H9 (cell line): ENCODE data around the gene KLF14. TPM values are rescaled to one million over a fixed set of nuclear protein-coding genes. Genes with fewer than 3 reads are reported as not detected.

Experiments used
- DNase-seq: peaks from one replicate; pipeline ENCODE4 v3.0.0-alpha.2; 2017
- H2AFZ ChIP-seq: one replicate; pipeline ENCODE4 v1.6.1; 2013; ENCODE audit warnings: mild to moderate bottlenecking, low read length, control low read depth, moderate library complexity
- H2AK5ac ChIP-seq: 2 replicates; pipeline ENCODE4 v1.6.1; 2013; ENCODE audit warnings: low read length, control low read depth, mixed read lengths; ENCODE audit not compliant: insufficient read length
- H2BK120ac ChIP-seq: one replicate; pipeline ENCODE4 v1.6.1; 2013; ENCODE audit warnings: low read depth, mild to moderate bottlenecking, low read length, control low read depth, inconsistent platforms; ENCODE audit not compliant: poor library complexity, severe bottlenecking
- H2BK12ac ChIP-seq: 2 replicates; pipeline ENCODE4 v1.6.1; 2013; ENCODE audit warnings: low read length, control low read depth, mixed read lengths, low read depth; ENCODE audit not compliant: insufficient read length
- H2BK15ac ChIP-seq: 2 replicates; pipeline ENCODE4 v1.6.1; 2013; ENCODE audit warnings: low read depth, low read length, control low read depth
- H2BK20ac ChIP-seq: one replicate; pipeline ENCODE4 v1.6.1; 2013; ENCODE audit warnings: low read depth, mild to moderate bottlenecking, low read length, control low read depth, inconsistent platforms; ENCODE audit not compliant: poor library complexity, severe bottlenecking
- H2BK5ac ChIP-seq: 2 replicates; pipeline ENCODE4 v1.6.1; 2013; ENCODE audit warnings: low read length, control low read depth, mixed read lengths; ENCODE audit not compliant: insufficient read length
- H3K14ac ChIP-seq: 2 replicates; pipeline ENCODE4 v1.6.1; 2013; ENCODE audit warnings: low read length, control low read depth; ENCODE audit not compliant: insufficient read depth
- H3K18ac ChIP-seq: 2 replicates; pipeline ENCODE4 v1.6.1; 2013; ENCODE audit warnings: low read depth, mild to moderate bottlenecking, mixed read lengths, low read length, control low read depth; ENCODE audit not compliant: insufficient read length
- H3K23ac ChIP-seq: 2 replicates; pipeline ENCODE4 v1.6.1; 2013; ENCODE audit warnings: low read length, control low read depth, mixed read lengths, low read depth; ENCODE audit not compliant: insufficient read length
- H3K23me2 ChIP-seq: 2 replicates; pipeline ENCODE4 v1.6.1; 2013; ENCODE audit warnings: low read depth, mild to moderate bottlenecking, mixed read lengths, low read length, control low read depth; ENCODE audit not compliant: insufficient read length, poor library complexity, severe bottlenecking
- H3K27ac ChIP-seq: 2 replicates; pipeline ENCODE4 v1.5.1; 2013; ENCODE audit warnings: low read length, control low read depth, mixed read lengths, low read depth; ENCODE audit not compliant: insufficient read length
- H3K27me3 ChIP-seq: 2 replicates; pipeline ENCODE4 v1.6.1; 2013; ENCODE audit warnings: low read length, control low read depth, inconsistent platforms; ENCODE audit not compliant: insufficient read depth
- H3K4ac ChIP-seq: 2 replicates; pipeline ENCODE4 v1.6.1; 2013; ENCODE audit warnings: low read depth, mild to moderate bottlenecking, control low read depth, inconsistent platforms, low read length, moderate library complexity
- H3K4me1 ChIP-seq: 2 replicates; pipeline ENCODE4 v1.6.1; 2013; ENCODE audit warnings: low read length, control low read depth, inconsistent platforms; ENCODE audit not compliant: insufficient read depth
- H3K4me2 ChIP-seq: 2 replicates; pipeline ENCODE4 v1.6.1; 2013; ENCODE audit warnings: low read length, control low read depth, mixed read lengths; ENCODE audit not compliant: insufficient read length, insufficient read depth
- H3K56ac ChIP-seq: 2 replicates; pipeline ENCODE4 v1.6.1; 2013; ENCODE audit warnings: low read depth, mild to moderate bottlenecking, mixed read lengths, low read length, control low read depth; ENCODE audit not compliant: insufficient read length
- H3K79me1 ChIP-seq: 2 replicates; pipeline ENCODE4 v1.6.1; 2013; ENCODE audit warnings: low read depth, mild to moderate bottlenecking, moderate library complexity, low read length, control low read depth, inconsistent platforms; ENCODE audit not compliant: insufficient read depth, poor library complexity, severe bottlenecking
- H3K79me2 ChIP-seq: 2 replicates; pipeline ENCODE4 v1.6.1; 2013; ENCODE audit warnings: low read length, control low read depth, inconsistent platforms; ENCODE audit not compliant: insufficient read depth
- H3K9ac ChIP-seq: 2 replicates; pipeline ENCODE4 v1.6.1; 2013; ENCODE audit warnings: low read length, control low read depth, mixed read lengths; ENCODE audit not compliant: insufficient read length; ENCODE audit errors: extremely low read depth
- H3K9me3 ChIP-seq: one replicate; pipeline ENCODE4 v1.6.1; 2013; ENCODE audit warnings: low read depth, low read length, inconsistent platforms; ENCODE audit not compliant: control insufficient read depth
- H3T11ph ChIP-seq: one replicate; pipeline ENCODE4 v1.6.1; 2013; ENCODE audit warnings: mild to moderate bottlenecking, low read length, control low read depth, inconsistent platforms
- H4K20me1 ChIP-seq: one replicate; pipeline ENCODE4 v1.6.1; 2013; ENCODE audit not compliant: control insufficient read depth, insufficient read length, insufficient read depth
- H4K5ac ChIP-seq: 2 replicates; pipeline ENCODE4 v1.6.1; 2013; ENCODE audit warnings: low read depth, mild to moderate bottlenecking, mixed read lengths, low read length, control low read depth; ENCODE audit not compliant: insufficient read length
- H4K8ac ChIP-seq: replicated peaks from 2 replicates; pipeline ENCODE4 v1.6.1; 2013; ENCODE audit warnings: low read length, control low read depth, mixed read lengths, low read depth; ENCODE audit not compliant: insufficient read length
- H4K91ac ChIP-seq: 2 replicates; pipeline ENCODE4 v1.6.1; 2013; ENCODE audit warnings: low read depth, mild to moderate bottlenecking, moderate library complexity, mixed read lengths, low read length, control low read depth; ENCODE audit not compliant: insufficient read length
- H3K27ac Mint-ChIP-seq, 3 experiments: 2 replicates in 2 of 3; 3 replicates in 1 of 3; pipeline ENCODE4 v1.8.0; 2020 to 2021; ENCODE audit warnings: mixed read lengths in 3 of 3, mild to moderate bottlenecking in 1 of 3, moderate library complexity in 1 of 3
- H3K27me3 Mint-ChIP-seq: 2 replicates; pipeline ENCODE4 v1.8.0; 2021; ENCODE audit warnings: low read depth, mild to moderate bottlenecking, moderate library complexity, mixed read lengths
- H3K36me3 Mint-ChIP-seq, 3 experiments: 2 replicates in 2 of 3; 3 replicates in 1 of 3; pipeline ENCODE4 v1.8.0; 2020 to 2021; ENCODE audit warnings: low read depth in 3 of 3, mixed read lengths in 3 of 3; ENCODE audit not compliant: insufficient read depth in 1 of 3
- H3K4me1 Mint-ChIP-seq, 2 experiments: 2 replicates each; pipeline ENCODE4 v1.8.0; 2020; ENCODE audit warnings: mixed read lengths in 2 of 2
- H3K4me3 Mint-ChIP-seq, 2 experiments: 2 replicates in 1 of 2; 3 replicates in 1 of 2; pipeline ENCODE4 v1.8.0; 2020 to 2021; ENCODE audit warnings: mild to moderate bottlenecking in 2 of 2, mixed read lengths in 2 of 2, moderate library complexity in 1 of 2
- H3K9me3 Mint-ChIP-seq, 2 experiments: 2 replicates in 1 of 2; 3 replicates in 1 of 2; pipeline ENCODE4 v1.8.0; 2020; ENCODE audit warnings: mild to moderate bottlenecking in 2 of 2, mixed read lengths in 2 of 2, moderate library complexity in 1 of 2
- WGBS: extraction: QIAGEN DNeasy Blood & Tissue Kit; methylation state at CpG from one replicate; pipeline ENCODE4 v1.1.7; 2013; ENCODE audit warnings: missing lambda C conversion rate, low lambda C conversion rate, mixed read lengths; ENCODE audit not compliant: insufficient read length; ENCODE audit errors: extremely low coverage; 5-methylcytosine and 5-hydroxymethylcytosine counted together
- total RNA-seq: library from RNA; stranded (reverse); gene quantifications from 2 replicates; pipeline ENCODE4 v1.2.1, GENCODE V29; 2021
- TF ChIP-seq, protein P1 (sequence below): fragments of 200-600 bp; sonication (generic); conservative IDR thresholded peaks from 3 replicates; pipeline ENCODE4 v1.8.0; 2021; ENCODE audit warnings: antibody characterized with exemption, mild to moderate bottlenecking

Gene KLF14
- total RNA-seq, 1 experiment from 2014 or later: not detected

DNA sequence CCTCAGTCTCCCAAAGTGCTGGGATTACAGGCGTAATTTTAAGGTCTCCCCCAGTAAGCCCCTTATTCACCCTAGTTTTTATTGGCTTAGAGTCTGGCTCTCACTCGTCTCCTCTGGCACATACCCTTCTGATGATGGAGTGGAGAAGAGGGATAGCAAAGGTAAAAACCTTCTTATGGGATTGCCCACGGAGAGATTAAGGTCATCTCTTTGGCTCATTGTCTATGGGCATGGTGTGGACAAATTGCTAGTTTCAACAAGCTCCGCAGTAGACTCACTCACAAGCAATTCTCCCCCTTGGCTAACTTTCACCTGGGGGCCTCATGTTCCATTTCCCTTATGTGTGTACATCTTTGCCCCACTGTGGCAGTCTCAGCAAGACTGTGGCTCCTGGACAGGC, 25.2 kb downstream of the KLF14 start:
- H3K4me1 Mint-ChIP-seq: peaks cover 0 to 3% of the 10 kb centered on the region in 2 experiments; a peak in 2 of 4 replicates

More for the DNA sequence above, 25.2 kb downstream of the KLF14 start:
- Mint-ChIP-seq H3K36me3 (no peaks in the 10 kb centered on the region), H3K9me3 (peaks cover 6 to 7% of the 10 kb centered on the region in 2 experiments), H3K4me3 (no peak overlapping the region), H3K27ac (0 out of 7 replicates have a peak overlapping the region, but pooled peaks of 1 of the 3 experiments have one; percentile 66), H3K27me3 (no peaks in the 10 kb centered on the region; the same call in 1 of the 2 replicates)
- H3K4me2 ChIP-seq: no peak overlapping the region
- no peak overlapping the region for H3K27ac ChIP-seq
- H3K4me1 ChIP-seq: no peaks in the 10 kb centered on the region
- H3K23ac ChIP-seq: no peak overlapping the region
- H4K91ac ChIP-seq: no peak overlapping the region
- no peaks in the 10 kb centered on the region for H3K27me3 ChIP-seq
- H2BK120ac ChIP-seq: no peak overlapping the region
- no peak overlapping the region for H3K14ac ChIP-seq
- no peak overlapping the region for H3K9ac ChIP-seq
- H2BK5ac ChIP-seq: no peak overlapping the region
- H3K79me2 ChIP-seq: no peaks in the 10 kb centered on the region
- H3T11ph ChIP-seq: no peak overlapping the region
- no peak overlapping the region for H2BK12ac ChIP-seq
- H3K56ac ChIP-seq: no peak overlapping the region
- H3K23me2 ChIP-seq: no peaks in the 10 kb centered on the region
- TF ChIP-seq, protein P1, sequence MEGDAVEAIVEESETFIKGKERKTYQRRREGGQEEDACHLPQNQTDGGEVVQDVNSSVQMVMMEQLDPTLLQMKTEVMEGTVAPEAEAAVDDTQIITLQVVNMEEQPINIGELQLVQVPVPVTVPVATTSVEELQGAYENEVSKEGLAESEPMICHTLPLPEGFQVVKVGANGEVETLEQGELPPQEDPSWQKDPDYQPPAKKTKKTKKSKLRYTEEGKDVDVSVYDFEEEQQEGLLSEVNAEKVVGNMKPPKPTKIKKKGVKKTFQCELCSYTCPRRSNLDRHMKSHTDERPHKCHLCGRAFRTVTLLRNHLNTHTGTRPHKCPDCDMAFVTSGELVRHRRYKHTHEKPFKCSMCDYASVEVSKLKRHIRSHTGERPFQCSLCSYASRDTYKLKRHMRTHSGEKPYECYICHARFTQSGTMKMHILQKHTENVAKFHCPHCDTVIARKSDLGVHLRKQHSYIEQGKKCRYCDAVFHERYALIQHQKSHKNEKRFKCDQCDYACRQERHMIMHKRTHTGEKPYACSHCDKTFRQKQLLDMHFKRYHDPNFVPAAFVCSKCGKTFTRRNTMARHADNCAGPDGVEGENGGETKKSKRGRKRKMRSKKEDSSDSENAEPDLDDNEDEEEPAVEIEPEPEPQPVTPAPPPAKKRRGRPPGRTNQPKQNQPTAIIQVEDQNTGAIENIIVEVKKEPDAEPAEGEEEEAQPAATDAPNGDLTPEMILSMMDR: no peak
- WGBS: no CpG with 5 or more reads among the region's 4 CpGs
- DNase-seq: no peak
- H3K9me3 ChIP-seq: no peaks in the 10 kb centered on the region
- no peak overlapping the region for H2BK15ac ChIP-seq
- H3K4ac ChIP-seq: no peak overlapping the region
- H4K8ac ChIP-seq: no peak overlapping the region
- H3K79me1 ChIP-seq: no peaks in the 10 kb centered on the region
- H3K18ac ChIP-seq: no peak overlapping the region
- no peak overlapping the region for H2BK20ac ChIP-seq
- no peak overlapping the region for H2AFZ ChIP-seq
- H4K5ac ChIP-seq: no peak overlapping the region
- no peak overlapping the region for H2AK5ac ChIP-seq
- H4K20me1 ChIP-seq: no peaks in the 10 kb centered on the region
